ENCODE measurements around the gene SH3GL1.

GRCh38 chr19:4370418-4371041 is 29.8 kb downstream of the SH3GL1 start:
- no peak for TF ChIP-seq SIN3A (IDR thresholded peaks at IDR 0.05; ENCODE audit: borderline replicate concordance, low read depth, low read length)
- no peak for TF ChIP-seq EZH2phosphoT487 (IDR thresholded peaks at IDR 0.05; ENCODE audit: borderline replicate concordance, low read depth)
- TF ChIP-seq RCOR1 (IDR thresholded peaks at IDR 0.05; ENCODE audit: low read length) = no peak
- TF ChIP-seq, protein P1, sequence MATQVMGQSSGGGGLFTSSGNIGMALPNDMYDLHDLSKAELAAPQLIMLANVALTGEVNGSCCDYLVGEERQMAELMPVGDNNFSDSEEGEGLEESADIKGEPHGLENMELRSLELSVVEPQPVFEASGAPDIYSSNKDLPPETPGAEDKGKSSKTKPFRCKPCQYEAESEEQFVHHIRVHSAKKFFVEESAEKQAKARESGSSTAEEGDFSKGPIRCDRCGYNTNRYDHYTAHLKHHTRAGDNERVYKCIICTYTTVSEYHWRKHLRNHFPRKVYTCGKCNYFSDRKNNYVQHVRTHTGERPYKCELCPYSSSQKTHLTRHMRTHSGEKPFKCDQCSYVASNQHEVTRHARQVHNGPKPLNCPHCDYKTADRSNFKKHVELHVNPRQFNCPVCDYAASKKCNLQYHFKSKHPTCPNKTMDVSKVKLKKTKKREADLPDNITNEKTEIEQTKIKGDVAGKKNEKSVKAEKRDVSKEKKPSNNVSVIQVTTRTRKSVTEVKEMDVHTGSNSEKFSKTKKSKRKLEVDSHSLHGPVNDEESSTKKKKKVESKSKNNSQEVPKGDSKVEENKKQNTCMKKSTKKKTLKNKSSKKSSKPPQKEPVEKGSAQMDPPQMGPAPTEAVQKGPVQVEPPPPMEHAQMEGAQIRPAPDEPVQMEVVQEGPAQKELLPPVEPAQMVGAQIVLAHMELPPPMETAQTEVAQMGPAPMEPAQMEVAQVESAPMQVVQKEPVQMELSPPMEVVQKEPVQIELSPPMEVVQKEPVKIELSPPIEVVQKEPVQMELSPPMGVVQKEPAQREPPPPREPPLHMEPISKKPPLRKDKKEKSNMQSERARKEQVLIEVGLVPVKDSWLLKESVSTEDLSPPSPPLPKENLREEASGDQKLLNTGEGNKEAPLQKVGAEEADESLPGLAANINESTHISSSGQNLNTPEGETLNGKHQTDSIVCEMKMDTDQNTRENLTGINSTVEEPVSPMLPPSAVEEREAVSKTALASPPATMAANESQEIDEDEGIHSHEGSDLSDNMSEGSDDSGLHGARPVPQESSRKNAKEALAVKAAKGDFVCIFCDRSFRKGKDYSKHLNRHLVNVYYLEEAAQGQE (IDR thresholded peaks at IDR 0.05; ENCODE audit: low read depth, low read length) = no peak
- no peak for TF ChIP-seq EP300 (IDR thresholded peaks at IDR 0.05; ENCODE audit: borderline replicate concordance in 1 of 2, low read depth in 1 of 2, low read length in 1 of 2)
- TF ChIP-seq JUND (IDR thresholded peaks at IDR 0.05) = no peak
- TF ChIP-seq, protein P2, sequence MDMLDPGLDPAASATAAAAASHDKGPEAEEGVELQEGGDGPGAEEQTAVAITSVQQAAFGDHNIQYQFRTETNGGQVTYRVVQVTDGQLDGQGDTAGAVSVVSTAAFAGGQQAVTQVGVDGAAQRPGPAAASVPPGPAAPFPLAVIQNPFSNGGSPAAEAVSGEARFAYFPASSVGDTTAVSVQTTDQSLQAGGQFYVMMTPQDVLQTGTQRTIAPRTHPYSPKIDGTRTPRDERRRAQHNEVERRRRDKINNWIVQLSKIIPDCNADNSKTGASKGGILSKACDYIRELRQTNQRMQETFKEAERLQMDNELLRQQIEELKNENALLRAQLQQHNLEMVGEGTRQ (IDR thresholded peaks at IDR 0.05; ENCODE audit: borderline replicate concordance, low read depth, low read length) = no peak
- TF ChIP-seq, protein P3, sequence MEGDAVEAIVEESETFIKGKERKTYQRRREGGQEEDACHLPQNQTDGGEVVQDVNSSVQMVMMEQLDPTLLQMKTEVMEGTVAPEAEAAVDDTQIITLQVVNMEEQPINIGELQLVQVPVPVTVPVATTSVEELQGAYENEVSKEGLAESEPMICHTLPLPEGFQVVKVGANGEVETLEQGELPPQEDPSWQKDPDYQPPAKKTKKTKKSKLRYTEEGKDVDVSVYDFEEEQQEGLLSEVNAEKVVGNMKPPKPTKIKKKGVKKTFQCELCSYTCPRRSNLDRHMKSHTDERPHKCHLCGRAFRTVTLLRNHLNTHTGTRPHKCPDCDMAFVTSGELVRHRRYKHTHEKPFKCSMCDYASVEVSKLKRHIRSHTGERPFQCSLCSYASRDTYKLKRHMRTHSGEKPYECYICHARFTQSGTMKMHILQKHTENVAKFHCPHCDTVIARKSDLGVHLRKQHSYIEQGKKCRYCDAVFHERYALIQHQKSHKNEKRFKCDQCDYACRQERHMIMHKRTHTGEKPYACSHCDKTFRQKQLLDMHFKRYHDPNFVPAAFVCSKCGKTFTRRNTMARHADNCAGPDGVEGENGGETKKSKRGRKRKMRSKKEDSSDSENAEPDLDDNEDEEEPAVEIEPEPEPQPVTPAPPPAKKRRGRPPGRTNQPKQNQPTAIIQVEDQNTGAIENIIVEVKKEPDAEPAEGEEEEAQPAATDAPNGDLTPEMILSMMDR (IDR thresholded peaks at IDR 0.05) = no peak
- no peak for TF ChIP-seq GABPA (IDR thresholded peaks at IDR 0.05; ENCODE audit: low read depth)
- no peak for TF ChIP-seq RAD21 (IDR thresholded peaks at IDR 0.05; ENCODE audit: low read length)
- no peak for TF ChIP-seq GATA2 (CRISPR knock-in tag; IDR thresholded peaks at IDR 0.05)
- TF ChIP-seq MAX (IDR thresholded peaks at IDR 0.05; ENCODE audit: low read depth) = no peak
- TF ChIP-seq CHD2 (IDR thresholded peaks at IDR 0.05; ENCODE audit: low read length, partially characterized antibody) = no peak
